C4-2B (cell line): ENCODE data around the gene SLC18A3.

Experiments
- ZFX ChIP-seq: fragments of 450-650 bp; IDR thresholded peaks from 2 replicates; pipeline ENCODE4 v1.6.1; 2017
- TF ChIP-seq, protein P1 (sequence below): fragments of 450-650 bp; conservative IDR thresholded peaks from 2 replicates; pipeline ENCODE4 v1.5.1; 2017; ENCODE audit warnings: mild to moderate bottlenecking

DNA sequence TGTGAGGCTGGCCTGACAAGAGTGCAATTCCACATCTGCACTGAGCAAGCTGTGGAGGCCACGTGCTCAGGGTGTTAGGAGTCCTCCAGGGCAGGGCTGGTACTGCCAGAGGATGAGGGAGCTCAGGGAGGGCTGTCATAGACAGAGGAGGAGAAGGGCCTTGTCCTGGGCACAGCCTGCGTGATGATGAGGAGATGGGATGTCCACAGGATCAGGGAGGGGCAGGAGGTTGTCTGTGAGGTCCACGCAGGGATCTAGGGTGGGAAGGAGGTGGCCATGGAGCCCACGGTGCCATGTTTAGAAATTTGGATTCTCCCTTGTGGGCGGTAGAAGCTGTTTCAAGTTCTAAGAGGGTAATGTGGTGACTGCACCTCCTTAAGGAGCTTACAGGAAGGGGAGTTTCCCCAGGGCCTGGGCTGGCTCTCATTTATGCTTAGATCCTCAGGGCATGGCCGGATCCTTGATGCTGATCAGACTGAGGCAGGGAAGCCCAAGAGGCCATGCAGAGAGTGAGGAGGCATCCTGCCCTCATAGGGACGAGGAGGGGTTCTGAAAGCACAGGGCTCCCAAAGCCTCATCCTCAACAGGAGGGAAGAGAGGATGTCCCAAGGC is 34.0 kb downstream of the SLC18A3 start:
- TF ChIP-seq, protein P1, sequence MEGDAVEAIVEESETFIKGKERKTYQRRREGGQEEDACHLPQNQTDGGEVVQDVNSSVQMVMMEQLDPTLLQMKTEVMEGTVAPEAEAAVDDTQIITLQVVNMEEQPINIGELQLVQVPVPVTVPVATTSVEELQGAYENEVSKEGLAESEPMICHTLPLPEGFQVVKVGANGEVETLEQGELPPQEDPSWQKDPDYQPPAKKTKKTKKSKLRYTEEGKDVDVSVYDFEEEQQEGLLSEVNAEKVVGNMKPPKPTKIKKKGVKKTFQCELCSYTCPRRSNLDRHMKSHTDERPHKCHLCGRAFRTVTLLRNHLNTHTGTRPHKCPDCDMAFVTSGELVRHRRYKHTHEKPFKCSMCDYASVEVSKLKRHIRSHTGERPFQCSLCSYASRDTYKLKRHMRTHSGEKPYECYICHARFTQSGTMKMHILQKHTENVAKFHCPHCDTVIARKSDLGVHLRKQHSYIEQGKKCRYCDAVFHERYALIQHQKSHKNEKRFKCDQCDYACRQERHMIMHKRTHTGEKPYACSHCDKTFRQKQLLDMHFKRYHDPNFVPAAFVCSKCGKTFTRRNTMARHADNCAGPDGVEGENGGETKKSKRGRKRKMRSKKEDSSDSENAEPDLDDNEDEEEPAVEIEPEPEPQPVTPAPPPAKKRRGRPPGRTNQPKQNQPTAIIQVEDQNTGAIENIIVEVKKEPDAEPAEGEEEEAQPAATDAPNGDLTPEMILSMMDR, result no peak
- no peak for TF ChIP-seq ZFX
